HTR-8/SVneo (cell line): ENCODE results near the gene LTBP2.
A peak's percentile ranks its signal among the peaks of the same experiment; 100 is the strongest.

Experiments used
- DNase-seq: peaks from one replicate; pipeline ENCODE4 v3.0.0; 2011; ENCODE audit warnings: low spot score, mixed read lengths; ENCODE audit not compliant: insufficient read length
- FAIRE-seq: peaks from 2 replicates; lab custom pipeline; 2011; peaks lifted over from hg19 to GRCh38; lab: Jason Lieb, UNC

The LTBP2 gene

DNA sequence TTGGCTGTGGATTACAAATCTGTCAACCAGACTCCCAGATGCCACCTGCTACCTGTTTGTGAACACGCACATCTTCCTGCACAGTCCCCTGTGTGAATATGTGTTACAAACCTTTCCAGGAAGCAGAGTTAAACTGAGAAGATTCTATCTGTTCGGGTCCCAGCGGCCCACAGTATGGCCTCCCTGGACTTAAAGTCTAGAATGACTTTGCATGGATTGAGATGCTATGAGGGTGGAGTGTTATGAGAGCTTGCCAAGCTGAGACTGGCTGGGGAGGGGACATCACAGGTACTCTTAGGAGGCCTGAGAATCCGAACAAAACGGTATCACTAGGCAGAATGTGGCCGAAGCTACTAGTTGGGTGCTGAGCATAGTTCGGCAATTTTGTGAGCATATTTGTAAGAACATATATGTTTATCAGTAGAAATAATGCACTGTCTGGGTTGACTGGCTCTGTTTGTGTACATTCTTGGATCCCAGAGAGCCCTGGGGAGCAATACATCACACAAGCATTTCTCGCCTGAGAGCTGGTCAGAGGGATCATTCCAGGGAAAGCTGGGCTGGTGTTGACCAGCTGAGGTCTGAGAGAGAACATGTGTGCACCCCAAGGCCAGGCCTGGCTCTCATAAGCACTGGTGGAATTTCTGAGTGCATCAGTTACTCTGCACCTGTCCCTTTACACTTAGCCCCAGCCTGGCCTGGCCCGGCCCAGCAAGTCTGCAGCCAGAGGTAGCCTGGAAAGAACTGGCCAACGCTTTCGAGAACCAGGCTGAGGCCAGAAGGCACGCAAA is 29.8 kb upstream of the LTBP2 start:
- FAIRE-seq, result peak; percentile 68
- DNase-seq, result no peak

DNA sequence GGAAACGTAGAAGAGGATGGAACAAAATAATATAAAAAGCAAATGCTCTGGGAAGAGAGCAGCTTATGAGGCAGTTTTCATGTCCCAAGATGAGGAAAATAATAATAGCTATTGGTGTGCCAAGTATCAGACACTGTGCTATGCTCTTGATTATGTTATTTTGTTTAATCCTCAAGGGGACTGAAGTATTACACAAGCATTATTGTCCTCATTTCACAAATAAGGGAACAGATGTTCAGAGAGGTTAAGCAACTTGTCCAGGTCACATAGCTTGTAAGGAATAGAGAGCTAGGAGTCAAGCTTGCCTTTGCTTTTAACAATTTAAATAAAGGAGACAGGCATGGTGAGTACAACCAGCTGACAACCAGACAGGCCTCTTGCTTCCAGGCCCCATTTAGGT is 26.9 kb upstream of the LTBP2 start:
- no peak for DNase-seq
- FAIRE-seq, result peak; percentile 63

DNA sequence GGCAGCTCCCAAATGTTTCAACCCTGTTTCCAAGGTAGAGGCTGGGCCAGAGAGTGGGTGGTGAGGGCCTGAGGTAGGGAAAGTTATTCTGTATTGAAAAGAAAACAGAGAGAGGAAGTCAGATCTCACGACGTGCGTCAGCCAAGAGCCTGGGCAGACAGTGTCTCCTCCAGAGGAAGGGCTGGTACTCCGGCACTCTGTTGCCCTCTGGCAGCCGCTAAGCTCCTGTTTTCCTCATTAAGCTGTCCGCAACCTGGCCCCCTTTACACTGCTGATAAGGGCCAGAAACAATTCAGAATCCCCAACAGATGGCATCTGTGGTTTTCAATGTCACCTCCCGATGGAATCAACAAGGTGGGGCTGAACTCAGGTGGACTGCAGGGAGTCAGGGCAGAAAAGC is 26.0 kb upstream of the LTBP2 start:
- no peak for DNase-seq
- FAIRE-seq, result peak; percentile 85

DNA sequence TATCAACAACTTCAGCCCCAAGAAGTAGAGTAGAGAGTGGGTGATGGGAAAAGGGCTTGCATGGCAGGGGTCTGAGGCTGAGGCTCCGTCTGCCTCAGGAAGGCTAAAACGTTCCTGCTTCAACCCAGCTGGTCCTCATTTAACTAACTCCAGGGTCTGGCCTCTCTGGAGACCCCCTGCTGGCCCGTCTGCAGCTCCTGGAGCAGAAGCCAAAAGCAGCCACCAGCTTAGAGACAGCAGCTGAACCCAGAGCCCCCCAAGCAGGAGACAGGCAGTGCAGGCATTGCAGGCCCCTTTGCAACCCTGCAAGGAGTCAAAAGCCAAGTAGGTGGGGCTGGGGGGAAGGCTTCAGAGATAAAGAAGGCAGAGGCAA is 25.1 kb upstream of the LTBP2 start:
- DNase-seq (no peak), FAIRE-seq (no peak)

DNA sequence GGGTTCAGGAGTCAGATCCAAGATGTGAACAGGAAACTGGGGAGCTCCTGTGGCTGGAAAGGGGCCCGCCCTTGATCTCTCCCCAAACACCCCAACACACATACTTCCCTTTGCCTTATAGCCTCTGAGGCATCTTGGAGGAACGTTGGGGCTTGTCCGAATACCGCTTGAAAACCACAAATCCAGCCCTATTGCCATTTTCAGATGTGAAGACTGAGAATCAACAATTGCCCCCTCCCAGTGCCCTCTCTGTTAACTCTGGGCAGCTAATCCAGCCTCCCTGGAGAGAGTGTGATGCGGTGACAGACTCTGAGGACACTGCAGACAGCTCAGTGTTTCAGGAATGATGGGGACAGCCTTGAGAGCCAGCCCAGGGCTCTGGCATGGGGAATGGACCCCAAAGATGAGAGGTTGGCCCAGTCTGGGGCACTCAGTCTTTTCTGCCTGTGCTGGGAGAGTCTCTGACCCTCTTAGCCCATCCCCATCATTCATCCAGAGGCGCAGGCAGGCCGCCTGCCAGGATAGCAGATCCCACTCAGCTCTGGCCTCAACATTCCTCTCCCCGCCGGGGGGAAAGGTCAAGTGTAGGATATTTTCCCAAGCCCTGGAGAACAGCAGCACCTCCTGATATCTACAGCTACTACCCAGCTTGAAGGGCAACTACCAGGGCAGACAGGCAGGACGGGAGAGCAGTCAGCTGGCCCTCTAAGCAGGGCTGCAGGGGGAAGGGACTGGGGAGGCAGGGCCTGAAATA is 24.6 kb upstream of the LTBP2 start:
- FAIRE-seq, result peak; percentile 57
- no peak for DNase-seq

DNA sequence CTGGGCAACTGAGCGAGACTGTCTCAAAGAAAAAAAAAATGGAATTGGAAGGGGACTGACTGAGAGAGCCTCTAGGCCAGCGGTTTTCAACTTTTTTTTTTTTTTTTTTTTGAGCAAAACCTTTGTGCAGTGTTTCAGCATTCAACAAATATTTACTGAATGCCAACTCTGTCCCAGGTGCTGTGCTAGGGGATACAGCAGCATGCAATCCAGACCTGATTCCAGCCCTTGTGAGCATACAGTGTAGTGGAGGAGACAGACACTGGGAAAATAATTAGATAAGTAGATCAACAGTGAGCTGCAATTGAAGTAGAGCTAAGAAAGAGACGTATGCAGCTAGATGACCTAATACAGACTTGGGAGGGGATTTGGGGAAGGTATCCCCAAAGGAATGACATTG is 23.8 kb upstream of the LTBP2 start:
- DNase-seq, result no peak
- FAIRE-seq, result peak; percentile 71

DNA sequence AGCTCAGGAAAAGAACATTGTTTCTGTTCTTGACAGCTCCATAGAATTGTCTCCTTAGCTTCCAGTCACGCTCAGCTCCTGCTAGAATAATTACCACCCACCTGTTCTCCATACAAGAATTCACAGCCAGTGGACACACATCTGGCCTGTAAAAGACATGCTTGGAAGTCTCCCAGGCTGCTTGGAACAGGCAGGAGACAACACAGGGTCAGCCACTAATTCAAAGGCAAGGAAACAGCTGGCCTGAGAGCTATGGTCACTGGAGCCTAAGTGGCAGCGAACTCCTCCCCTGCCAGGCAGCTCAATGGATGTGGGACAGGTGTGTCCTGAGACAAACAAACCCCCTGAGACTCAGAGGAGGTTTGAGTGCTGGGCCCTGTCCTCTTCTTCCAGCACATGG is 22.9 kb upstream of the LTBP2 start:
- no peak for DNase-seq
- peak; percentile 85 for FAIRE-seq

DNA sequence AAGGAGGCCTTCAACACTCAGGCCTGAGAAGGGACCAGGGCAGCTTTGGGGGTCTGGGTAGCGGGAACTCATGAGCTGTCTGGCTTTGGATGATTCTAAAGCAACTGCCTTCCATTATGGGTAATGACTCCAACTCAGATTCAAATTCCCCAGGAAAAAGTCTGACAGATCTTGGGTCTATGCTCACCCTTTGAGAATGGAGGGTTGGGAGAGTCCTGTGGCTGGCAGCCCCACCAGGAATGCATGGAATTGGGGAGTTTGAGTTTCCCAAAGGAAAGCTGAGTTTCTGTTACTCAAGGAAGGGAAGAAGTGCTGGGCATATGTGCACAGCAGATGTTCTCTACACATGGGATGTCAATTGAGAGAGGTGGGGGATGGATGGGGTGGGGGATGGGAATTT is 22.4 kb upstream of the LTBP2 start:
- DNase-seq (no peak), FAIRE-seq (no peak)

DNA sequence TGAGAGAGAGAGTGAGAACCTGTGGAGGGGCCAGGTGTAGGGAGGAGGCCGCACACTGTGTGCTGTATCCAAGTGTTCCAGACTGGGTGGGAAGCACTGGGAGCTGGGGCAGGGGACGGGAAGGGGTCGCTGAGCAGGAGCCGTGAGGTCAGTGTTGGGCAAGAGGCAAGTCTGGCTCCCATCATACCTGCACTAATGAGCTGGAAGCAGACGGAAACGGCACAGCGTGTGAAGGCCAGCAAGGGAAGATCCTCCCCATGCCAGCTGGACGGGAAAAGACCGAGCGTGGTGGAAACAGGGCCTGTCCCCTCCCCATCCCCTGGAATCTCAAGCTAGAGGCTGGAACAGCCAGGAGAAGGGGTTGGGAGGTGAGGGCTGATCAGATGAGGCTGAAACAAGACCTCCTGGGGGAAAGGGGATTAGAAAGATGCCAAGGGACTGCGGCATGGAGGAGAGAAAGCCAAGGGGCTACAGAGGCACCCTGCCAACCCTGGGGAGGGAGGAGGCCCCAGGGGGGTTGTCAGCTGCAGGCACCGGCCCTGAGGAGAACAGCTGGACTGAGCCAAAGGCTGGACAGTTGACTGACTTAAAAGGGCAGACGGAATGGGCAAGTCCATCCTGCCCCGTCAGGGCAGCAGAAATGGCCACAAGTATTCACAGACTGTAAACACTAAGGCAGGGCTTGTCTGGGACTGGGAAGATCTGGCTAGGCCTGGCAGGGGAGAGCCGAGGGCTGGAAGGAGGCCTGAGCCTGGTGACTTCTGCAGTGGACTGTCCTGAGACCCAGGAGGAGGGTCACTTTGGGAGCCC is 19.0 kb upstream of the LTBP2 start:
- FAIRE-seq (peak; percentile 74), DNase-seq (no peak)

DNA sequence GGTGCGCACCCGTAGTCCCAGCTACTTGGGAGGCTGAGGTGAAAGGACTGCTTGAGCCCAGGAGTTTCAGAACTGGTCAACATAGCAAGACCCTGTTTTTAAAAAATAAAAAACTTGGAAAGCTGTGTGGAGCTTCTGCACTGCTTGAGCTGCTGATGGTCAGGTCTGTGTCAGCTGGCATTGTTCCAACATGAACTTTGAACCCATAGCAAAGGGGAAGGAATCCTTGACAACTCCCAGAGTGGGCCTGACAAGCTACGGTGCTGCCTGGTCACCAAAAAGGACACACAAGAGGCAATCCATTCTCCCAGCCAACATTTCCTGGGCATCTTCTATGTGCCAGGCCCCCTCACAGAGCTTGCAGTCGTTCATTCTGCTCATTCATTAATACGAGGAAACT is 16.4 kb upstream of the LTBP2 start:
- peak; percentile 40 for FAIRE-seq
- no peak for DNase-seq

DNA sequence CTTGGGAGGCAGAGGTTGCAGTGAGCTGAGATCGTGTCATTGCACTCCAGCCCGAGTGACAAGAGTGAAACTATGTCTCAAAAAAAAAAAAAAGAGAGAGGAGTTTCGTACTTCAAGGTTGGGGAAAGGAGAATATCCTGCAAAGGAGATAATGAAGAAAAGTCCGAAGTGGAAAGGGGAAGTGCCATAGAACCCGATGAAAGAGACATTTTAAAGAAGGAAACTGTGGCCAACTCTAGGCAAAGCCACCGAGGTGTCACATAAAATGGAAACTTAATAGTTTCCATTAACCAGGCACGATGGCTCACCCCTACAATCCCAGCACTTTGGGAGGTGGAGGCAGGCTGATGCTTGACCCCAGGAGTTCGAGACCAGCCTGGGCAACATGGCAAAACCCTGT is 15.0 kb upstream of the LTBP2 start:
- DNase-seq (no peak), FAIRE-seq (no peak)

DNA sequence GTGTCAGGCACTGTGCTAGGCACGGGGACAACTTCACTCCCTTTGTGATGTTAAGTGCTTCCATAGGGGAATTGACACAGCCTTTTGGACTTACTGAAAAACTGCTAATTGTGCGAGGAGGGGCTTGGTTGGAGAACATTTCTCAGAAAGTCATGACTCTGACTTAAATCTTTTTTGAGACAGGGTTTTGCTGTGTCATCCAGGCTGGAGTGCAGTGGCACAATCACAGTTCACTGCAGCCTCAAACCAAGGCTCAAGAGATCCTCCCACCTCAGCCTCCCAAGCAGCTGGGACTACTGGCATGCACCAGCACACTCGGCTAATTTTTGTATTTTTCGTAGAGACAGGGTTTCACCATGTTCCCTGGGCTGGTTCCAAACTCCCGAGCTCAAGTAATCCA is 10.2 kb upstream of the LTBP2 start:
- no peak for FAIRE-seq
- DNase-seq, result no peak

DNA sequence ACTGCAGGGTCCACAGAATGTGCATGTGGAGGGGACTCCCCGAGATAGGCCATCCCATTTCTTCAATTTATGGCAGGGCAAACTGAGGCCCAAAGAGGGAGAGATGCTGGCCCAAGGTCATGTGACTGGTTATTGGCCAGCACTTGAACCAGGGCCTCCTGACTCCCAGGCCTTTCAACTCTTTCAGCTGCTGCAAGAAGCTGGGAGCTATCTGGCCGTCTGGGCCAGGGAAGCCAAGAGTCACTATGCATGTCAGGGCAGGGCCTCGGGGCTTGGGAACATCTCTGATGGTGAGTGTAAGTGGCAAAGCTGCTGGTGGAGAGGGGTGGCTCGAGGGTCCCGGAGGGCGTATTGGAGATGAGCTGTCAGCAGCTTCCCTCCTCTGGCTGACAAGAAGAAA is 9.5 kb upstream of the LTBP2 start:
- no peak for DNase-seq
- peak; percentile 23 for FAIRE-seq

DNA sequence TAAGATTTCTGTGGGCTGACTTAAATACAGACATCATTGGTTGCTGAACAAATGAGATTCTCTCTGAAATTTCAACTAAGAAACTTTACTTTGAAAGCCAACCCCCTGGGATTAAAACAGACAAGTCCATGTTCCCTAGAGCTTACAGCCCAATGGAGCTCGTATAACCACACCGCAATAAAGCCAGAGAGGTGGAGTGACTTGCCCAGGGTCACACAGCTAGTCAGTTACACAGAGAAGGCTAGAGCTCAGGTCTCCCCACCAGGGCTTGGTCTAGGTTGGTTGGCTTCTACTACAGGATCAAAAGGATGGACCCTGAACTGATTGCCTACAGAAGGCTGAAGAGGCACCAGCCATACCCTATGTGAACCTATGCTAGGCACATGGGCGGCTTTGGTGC is 8.9 kb upstream of the LTBP2 start:
- FAIRE-seq, result no peak
- no peak for DNase-seq

DNA sequence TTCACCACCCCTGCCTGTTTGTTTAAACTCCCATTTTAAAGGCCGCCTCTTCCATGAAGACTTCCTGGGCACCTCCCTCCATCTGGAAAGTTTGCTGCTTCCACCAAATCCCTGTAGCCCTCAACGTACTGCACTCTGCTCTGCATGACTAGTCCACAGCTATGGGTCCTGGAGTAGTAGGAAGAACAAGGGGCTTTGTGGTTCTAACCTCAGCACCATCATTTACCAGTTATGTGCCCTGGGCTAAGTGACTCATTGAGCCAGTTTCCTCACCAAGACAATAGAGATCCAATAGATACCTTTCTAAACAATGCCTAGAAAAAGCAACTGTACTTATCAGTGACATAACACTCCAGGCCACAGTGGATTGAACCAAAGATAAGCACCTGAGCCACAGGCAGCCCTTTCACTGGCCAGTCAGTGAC is 8.5 kb upstream of the LTBP2 start:
- FAIRE-seq (no peak), DNase-seq (peak; percentile 94)

DNA sequence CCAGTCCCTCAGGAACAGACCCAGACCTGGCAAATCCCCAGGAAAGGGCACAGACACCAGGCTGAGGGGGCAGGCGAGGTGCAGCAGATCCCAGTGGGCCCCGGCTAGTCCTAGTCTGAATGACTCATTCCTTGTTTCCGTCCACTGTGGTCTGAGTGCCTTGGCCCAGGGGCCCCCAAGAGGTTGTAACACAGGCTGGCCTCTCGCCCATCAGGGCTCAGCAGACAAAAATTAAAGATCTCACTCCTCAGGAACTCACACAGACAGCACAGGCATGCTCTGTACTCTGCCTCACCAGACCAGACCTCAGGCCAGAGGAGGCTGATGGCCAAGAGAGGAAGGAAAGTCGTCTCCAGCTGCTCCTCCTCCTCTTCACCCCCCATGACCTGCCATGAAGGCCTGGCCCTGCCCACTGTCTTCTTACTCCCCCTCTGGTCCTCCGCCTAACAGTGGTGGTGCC is 7.7 kb upstream of the LTBP2 start:
- DNase-seq (peak; percentile 98), FAIRE-seq (peak; percentile 99)

DNA sequence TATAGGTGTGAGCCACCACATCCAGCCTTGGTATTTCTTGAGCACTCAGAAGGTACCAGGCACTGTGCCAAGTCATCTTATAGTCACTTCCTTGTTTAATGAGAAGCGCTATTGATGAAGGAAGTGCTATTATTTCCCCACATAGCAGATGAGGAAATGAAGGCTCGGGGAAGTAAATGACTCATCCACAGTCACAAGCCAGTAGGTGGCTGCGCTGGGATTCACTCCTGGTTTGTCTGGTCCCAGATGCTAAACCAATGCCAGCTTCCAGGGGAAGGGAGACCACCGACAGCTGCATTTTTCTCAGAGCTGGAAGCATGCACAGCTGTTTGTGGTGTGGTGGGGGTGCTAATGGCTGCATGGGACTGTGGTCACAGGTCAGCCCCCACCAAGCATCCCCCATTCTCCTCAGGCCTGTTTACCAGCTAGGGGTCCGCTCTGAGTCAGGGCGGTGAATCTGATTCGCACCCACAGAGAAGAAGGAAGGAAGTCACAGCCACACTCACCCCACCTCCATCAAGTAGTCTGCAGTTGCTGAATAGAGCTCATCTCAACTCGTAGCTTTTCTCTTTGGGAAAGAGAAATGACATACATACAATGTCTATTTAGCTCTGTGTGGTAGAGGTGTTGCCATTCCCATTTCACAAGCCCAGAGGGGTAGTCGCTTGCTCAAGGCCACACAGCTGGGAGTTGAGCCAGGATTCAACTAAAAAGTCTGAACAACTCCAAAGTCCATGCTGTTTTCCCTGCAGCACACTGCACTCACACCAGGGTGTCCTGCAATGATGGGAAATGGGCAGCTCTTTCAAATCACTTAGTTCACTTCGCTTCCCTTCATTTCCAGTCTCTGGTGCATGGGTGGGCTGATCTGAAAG is 6.3 kb upstream of the LTBP2 start:
- FAIRE-seq (peak; percentile 81), DNase-seq (no peak)

DNA sequence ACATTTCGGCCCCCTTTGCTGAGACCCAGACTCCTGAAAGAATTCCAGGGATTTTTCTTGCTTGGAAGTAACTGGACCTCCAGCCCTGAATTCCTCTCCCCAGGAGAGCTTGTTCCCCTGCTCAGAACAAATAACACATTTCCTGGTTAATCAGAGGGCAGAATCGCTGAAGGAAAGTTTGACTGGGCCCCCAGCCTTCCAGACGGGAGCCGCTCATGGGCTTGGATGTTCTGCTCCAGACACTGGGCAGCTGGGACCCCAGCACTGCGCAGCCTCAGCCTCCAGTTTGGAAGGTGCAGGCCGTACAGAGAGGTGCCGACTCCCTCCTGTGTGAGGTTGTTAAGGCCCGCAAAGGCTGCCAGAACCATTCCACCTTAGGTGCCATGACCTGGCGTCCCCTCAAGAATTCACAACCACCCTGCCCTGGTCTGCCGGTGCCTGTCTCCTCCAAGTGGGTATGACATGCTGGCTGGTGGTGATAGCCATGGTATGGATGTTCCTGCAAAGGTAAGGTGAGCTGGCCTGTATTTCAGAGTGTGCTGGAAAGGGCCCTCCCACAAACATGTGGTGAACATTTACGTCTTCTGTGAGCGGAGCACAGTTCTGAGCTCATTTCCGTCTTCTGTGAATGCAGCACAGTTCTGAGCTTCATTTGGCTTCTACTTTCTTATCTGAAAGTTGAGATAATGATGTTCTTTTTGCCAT is 5.1 kb upstream of the LTBP2 start:
- DNase-seq (no peak), FAIRE-seq (peak; percentile 90)

DNA sequence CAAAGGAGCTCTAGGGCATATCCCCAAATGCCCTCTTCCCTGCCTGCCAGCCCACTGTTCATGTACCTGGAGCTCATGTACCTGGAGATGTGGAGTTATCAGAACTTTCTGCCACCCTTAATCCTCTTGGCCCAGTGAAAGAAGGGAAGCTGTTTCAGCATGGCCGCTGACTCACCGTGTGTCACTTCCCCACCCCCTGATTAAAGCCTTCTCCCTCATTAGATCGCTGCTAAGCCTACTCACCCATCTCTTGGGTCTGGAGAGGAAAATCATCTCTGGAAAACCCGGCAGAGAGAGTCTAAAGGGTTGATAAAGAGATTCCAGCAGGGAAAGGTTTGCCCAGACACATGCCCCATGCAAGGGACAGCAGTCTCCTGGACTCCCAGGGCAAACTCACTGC is 4.5 kb upstream of the LTBP2 start:
- DNase-seq (peak; percentile 79), FAIRE-seq (peak; percentile 93)
